ENCODE data around the gene SEC24D. TPM values are rescaled to one million over a fixed set of nuclear protein-coding genes. Genes with fewer than 3 reads are reported as not detected.

SEC24D gene
- total and polyA plus RNA-seq, 2 of the 8 experiments (the other 6 are each of a cell fraction or from before 2014, with no cell fraction given) = 28.9 to 91.6 TPM

DNA sequence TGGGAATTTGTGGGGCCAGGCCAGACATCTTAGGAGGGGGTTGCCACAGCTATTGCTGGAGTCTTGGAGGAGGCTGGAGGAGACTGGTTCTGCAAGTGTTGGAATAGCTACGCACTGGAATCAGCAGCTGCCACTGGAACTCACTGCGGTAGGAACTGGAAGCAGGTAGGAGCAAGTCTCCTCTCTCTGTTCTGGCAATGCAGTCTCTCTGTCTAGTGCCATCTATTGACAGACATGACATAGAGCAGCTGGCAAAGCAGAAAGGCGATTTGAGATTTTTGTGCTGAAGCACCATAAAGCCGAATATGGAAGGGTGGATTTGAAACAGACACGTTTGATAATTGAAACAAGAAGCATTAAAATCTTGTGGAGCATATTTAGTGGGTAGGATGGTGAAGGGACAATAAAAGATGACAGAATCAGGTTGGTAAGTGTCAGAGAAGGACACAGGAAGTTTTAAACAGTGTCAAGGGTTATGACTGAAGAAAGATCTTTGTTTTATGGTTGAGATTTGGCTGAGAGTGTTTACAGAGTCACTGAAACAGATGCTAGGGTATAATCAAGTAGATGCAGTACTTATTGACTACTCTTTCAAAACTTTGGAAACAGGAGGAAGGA, 29.3 kb upstream of the SEC24D start (continued):
- TF ChIP-seq, protein P1, sequence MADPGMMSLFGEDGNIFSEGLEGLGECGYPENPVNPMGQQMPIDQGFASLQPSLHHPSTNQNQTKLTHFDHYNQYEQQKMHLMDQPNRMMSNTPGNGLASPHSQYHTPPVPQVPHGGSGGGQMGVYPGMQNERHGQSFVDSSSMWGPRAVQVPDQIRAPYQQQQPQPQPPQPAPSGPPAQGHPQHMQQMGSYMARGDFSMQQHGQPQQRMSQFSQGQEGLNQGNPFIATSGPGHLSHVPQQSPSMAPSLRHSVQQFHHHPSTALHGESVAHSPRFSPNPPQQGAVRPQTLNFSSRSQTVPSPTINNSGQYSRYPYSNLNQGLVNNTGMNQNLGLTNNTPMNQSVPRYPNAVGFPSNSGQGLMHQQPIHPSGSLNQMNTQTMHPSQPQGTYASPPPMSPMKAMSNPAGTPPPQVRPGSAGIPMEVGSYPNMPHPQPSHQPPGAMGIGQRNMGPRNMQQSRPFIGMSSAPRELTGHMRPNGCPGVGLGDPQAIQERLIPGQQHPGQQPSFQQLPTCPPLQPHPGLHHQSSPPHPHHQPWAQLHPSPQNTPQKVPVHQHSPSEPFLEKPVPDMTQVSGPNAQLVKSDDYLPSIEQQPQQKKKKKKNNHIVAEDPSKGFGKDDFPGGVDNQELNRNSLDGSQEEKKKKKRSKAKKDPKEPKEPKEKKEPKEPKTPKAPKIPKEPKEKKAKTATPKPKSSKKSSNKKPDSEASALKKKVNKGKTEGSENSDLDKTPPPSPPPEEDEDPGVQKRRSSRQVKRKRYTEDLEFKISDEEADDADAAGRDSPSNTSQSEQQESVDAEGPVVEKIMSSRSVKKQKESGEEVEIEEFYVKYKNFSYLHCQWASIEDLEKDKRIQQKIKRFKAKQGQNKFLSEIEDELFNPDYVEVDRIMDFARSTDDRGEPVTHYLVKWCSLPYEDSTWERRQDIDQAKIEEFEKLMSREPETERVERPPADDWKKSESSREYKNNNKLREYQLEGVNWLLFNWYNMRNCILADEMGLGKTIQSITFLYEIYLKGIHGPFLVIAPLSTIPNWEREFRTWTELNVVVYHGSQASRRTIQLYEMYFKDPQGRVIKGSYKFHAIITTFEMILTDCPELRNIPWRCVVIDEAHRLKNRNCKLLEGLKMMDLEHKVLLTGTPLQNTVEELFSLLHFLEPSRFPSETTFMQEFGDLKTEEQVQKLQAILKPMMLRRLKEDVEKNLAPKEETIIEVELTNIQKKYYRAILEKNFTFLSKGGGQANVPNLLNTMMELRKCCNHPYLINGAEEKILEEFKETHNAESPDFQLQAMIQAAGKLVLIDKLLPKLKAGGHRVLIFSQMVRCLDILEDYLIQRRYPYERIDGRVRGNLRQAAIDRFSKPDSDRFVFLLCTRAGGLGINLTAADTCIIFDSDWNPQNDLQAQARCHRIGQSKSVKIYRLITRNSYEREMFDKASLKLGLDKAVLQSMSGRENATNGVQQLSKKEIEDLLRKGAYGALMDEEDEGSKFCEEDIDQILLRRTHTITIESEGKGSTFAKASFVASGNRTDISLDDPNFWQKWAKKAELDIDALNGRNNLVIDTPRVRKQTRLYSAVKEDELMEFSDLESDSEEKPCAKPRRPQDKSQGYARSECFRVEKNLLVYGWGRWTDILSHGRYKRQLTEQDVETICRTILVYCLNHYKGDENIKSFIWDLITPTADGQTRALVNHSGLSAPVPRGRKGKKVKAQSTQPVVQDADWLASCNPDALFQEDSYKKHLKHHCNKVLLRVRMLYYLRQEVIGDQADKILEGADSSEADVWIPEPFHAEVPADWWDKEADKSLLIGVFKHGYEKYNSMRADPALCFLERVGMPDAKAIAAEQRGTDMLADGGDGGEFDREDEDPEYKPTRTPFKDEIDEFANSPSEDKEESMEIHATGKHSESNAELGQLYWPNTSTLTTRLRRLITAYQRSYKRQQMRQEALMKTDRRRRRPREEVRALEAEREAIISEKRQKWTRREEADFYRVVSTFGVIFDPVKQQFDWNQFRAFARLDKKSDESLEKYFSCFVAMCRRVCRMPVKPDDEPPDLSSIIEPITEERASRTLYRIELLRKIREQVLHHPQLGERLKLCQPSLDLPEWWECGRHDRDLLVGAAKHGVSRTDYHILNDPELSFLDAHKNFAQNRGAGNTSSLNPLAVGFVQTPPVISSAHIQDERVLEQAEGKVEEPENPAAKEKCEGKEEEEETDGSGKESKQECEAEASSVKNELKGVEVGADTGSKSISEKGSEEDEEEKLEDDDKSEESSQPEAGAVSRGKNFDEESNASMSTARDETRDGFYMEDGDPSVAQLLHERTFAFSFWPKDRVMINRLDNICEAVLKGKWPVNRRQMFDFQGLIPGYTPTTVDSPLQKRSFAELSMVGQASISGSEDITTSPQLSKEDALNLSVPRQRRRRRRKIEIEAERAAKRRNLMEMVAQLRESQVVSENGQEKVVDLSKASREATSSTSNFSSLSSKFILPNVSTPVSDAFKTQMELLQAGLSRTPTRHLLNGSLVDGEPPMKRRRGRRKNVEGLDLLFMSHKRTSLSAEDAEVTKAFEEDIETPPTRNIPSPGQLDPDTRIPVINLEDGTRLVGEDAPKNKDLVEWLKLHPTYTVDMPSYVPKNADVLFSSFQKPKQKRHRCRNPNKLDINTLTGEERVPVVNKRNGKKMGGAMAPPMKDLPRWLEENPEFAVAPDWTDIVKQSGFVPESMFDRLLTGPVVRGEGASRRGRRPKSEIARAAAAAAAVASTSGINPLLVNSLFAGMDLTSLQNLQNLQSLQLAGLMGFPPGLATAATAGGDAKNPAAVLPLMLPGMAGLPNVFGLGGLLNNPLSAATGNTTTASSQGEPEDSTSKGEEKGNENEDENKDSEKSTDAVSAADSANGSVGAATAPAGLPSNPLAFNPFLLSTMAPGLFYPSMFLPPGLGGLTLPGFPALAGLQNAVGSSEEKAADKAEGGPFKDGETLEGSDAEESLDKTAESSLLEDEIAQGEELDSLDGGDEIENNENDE (IDR thresholded peaks at IDR 0.05; ENCODE audit: insufficient replicate concordance, low read length) = no peak
- TF ChIP-seq SIX5 (IDR thresholded peaks at IDR 0.05; ENCODE audit: low read depth, low read length) (no peak), CTBP2 (IDR thresholded peaks at IDR 0.05; ENCODE audit: borderline replicate concordance, insufficient read depth, insufficient read length, low read length) (no peak), CREB1 (IDR thresholded peaks at IDR 0.05) (peak; percentile 50; the same call in 1 of the 2 replicates)
